CD4-positive, alpha-beta T cell treated with Interleukin-17A for 4 hours (primary cell): ENCODE measurements around the gene NINL.

Experiments
- DNase-seq: peaks from one replicate; pipeline ENCODE4 v3.0.0-alpha.2; 2020; ENCODE audit warnings: mixed read lengths

Gene NINL

GRCh38 chr20:25460566-25461280 is 124.6 kb downstream of the NINL start:
- no peak for DNase-seq

DNA sequence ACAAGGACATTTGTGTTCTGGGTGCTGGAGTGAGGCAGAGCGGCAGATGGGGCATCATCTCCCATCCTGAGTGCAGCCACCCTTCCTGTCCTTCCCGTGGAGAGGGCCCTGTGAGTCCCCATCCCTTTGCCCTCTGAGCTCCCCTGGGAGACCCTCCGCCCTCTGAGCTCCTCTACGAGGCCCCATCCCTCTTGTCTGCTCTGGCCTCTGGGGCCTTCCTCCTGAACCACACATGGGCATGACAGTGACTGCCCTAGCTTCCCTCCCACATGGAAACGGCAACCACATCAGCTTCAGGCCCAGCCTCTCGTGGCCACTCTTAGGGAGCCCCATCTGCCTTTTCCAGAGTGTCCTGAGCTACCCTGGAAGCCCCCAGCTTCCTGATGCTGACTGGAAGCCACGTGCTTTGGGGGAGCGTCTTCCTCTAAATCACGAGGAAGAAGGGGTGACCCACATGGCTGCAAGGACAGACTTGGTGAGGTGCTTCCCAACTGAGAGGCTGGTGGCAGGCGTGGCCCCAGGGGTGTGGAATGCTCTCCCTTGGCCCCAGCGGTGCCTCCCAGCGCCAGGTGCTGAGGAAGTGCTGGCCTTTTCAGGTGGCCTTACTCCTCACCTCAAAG is 125.3 kb downstream of the NINL start:
- no peak for DNase-seq

GRCh38 chr20:25459111-25459830 is 126.1 kb downstream of the NINL start:
- no peak for DNase-seq

DNA sequence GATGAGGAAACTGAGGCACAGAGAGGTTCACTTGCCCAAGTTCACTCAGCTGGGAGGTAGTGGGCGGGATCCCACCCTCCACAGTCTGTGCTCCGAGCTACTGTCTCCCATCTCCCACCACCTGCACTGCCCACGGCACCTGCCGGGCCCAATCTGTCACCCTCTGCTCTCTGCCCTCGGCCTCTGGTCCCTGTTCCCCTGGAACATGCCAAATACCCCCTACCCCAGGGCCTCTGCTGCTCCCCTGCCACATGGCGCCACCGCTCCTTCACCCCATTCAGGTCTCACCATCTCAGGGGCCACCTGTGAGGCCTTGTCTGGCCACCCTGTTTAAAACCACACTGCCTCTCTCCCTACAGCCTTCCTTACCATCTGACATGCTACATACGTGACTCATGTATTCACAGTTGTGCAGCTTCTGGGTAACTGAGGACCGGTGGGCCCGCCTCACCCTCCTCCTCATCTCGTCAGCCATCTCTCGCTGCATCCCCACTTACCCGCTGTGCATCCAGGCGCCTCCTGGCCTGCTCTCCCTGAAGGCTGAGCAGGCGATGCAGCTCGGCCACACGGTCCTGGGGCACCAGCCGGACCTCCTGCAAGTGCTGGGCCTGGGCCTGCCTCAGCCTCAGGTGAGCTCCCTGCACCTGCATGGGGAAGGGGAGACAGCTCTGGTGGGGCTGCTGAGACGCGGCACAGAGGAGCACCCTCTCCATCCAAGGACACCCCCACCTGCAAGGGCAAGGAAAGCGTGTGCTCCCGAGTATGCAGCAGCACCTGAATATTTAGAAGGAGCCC is 127.2 kb downstream of the NINL start:
- DNase-seq: no peak

DNA sequence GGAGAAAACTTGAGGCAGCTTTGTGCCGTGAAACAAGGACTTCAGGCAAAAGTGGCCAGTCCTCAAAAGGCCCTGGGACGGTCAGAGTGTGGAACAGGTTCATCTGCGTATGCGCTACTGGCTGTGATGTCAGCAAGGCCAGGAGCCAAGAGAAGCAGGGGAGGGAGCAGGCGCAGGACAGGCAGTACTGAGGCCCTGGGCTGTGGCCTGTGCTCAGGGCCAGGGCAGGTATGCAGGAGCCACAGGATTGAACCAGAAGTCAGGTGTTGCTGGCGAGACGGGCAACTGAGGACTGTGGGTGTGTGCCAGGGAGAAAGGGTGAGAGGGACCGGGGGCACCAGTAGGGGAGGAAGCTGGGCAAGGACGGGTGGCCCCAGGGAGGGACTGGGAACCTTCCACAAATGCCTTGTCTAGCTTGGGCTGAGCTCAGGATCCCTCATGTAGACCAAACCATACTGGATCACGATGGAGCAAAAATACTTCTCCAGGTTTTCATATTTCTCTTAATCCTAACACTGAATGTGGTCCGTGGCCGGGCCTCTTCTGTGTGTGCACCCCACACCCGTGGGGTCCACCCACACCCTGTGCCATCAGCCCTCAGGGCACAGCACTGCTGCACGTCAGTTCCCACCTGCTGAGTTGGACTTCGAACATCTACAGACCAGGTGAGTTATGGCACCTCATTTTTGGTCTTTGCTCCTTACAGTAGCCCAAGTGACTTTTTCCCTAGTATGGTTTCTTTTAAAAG is 131.0 kb downstream of the NINL start:
- no peak for DNase-seq

DNA sequence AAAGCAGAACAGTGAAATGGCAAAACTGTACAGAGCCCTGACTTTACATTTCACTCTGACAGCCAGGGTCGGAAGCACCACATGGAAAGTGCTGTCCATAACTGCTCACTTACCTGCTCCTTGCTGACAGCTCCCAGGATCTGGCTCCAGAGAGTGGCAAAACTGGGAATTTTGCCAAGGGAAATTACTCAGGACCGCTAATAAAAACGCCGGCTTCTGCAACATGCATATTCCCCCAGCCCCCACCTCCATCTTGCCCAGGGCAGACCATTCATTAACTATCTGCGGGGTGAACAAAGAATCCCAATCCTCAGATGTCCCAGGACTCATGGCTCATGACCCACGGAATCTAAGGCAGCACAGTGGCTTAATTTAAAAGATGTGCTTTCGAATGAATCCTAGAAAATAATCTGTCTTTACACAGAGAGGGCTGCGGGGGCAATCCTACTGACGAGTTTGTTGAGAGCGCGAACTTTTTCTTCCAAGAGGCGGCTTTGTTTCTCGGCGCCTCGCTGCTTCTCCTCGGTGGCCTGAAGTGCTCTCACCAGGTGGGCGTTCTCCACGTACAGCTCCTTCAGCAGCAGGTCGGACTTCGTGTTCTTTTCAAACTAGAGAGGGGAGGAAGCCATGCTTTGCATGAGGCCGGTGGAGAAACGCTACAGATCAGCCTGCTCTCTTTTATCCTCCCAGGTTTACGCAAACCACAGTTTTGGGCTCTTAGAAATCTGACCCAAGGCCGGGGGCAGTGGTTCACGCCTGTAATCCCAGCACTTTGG is 132.1 kb downstream of the NINL start:
- DNase-seq: no peak

GRCh38 chr20:25452333-25452732 is 133.0 kb downstream of the NINL start:
- DNase-seq: no peak

DNA sequence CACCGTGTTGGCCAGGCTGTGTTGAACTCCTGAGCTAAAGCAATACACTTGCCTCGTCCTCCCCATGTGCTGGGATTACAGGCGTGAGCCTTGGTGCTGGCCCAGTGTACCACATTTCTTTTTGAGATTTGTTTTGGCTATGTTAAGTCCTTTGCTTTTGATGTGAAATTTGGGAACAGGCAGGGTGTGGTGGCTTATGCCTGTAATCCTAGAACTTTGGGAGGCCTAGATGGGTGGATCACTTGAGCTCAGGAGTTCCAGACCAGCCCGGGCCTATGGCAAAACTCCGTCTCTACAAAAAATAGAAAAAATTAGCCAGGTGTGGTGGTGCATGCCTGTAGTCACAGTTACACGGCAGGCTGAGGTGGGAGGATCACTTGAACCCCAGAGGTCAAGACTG is 137.7 kb downstream of the NINL start:
- DNase-seq: no peak

- DNase-seq: no peak
Observed at GRCh38 chr20:25444556-25444955, 140.8 kb downstream of the NINL start.

DNA sequence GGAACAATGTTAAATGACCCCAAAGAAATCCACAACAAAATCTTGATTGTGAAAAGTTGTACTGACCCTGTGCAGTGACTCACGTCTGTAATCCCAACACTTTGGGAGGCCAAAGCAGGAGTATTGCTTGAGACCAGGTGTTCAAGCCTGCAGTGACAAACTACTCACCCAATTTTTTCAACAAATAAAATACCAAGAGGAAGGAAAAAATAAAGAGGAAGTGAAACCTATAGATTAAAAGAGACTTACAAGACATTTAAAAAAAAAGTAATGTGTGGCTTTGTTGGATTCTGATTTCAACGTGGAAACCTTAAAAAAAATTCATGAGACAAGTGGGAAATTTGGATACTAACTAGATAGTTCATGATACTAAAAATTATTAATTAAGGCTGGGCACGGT is 146.0 kb downstream of the NINL start:
- DNase-seq: no peak

DNA sequence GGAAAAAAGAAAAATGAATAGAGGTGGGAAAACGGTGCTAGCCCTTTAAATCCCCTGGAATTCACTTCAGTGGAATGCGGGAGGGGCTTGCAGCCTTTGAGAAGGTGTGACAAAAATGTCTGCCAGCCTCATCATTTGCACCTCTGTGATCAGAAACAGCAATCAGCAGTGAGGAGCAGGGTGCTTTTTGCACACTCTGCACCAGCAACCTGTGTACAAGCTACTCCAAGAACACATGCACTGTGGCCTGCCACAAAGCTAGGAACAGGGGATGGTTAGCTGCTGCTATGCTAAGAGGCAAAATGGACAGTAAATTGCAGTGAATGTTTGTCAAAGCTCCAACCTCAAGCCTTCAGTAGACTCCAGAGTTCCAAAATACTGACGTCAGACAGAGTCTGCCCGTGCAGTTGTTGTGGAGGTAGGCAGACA is 148.2 kb downstream of the NINL start:
- no peak for DNase-seq

DNA sequence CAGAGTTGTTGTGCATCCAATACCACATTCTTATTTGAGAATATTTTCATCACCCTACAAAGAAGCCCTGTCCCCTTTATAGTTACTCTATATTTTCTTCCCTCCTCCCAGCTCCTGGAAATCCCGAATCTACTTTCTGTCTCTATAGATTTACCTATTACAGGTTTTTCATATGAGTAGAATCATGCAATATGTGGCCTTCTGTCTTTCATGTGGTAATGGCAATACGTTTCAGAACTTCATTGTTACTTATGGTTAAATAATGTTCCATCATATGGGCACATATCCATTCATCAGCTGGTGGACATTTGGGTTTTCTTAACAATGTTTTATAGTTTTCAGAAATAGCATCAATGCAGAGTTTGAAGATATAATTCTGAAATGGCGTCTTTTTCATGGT is 160.8 kb downstream of the NINL start:
- no peak for DNase-seq

DNA sequence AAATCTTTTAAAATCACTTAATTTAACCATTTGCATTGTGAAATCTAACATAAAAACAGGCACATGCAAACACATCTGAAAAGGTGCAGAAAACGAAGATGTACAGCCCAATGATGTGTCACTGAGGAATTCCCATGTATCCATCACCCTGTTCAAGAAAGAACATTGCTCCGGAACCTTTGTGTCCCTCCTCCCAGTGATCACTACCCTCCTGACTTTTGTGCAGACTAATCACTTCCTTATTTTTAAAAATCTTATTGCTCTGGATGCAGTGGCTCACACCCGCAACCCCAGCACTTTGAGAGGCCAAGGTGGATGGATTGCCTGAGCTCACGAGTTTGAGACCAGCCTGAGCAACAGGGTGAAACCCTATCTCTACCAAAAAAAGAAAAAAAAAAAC is 163.3 kb downstream of the NINL start:
- no peak for DNase-seq

- no peak for DNase-seq
Observed at GRCh38 chr20:25421102-25421501, 164.2 kb downstream of the NINL start.

DNA sequence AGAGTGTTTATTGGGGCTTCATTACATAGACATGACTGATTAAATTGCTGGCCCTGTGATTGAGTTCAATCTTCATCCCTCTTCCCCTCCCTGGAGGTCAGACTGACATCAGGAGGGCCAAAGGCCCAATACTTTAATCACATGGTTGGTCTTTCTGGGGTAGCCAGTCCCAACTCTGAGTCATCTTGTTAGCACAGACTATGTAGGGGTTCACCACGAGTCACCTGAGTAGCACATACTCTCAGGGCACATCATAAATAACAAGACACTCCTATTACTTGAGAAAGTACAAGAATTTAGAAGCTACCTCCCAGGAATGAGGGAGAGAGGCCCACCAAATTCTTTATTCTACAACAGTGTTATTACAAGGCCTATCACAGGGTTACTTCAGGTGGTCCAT is 166.6 kb downstream of the NINL start:
- DNase-seq: no peak

DNA sequence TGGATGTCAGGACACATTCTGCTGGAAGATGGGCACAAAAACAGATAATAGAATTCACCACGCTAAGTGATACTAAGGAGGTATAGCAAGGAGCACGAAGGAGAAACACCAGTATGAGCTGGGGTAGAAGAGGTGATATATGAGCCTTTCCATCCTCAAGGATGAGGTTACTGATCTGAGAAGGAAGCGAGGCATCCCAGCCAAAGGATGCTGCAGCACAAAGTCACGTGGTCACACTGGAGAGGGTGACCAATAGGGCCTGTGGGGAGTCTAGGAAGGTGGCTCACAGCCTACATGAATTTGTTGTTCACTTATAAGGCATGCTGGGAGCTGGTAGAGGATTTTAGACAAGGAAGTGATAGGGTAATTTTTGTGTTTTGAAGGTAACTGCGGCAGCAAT is 176.4 kb downstream of the NINL start:
- DNase-seq: no peak

GRCh38 chr20:25408170-25408547 is 177.2 kb downstream of the NINL start:
- DNase-seq: no peak

- DNase-seq: peak; percentile 74
Observed at GRCh38 chr20:25407311-25408169, 177.8 kb downstream of the NINL start, which contains the start of gene GINS1. Gene GINS1, plus strand, starts transcription at chr20:25407673. Its CDS starts 148 bp downstream, at chr20:25407821.
